ENCODE results near the gene STRIT1.
"Not testable (repeated sequence)": the region's sequence is repeated elsewhere in the genome, so short reads cannot be mapped to it uniquely, and the experiment has no call there.

The STRIT1 gene

GRCh38 chr3:155262855-155263254 lies 30.6 kb downstream of the STRIT1 start:
- not testable (repeated sequence) for DNase-seq

GRCh38 chr3:155262295-155262694 lies 31.2 kb downstream of the STRIT1 start:
- no peak for DNase-seq

GRCh38 chr3:155254445-155254844 lies 39.0 kb downstream of the STRIT1 start:
- no peak for DNase-seq

DNA sequence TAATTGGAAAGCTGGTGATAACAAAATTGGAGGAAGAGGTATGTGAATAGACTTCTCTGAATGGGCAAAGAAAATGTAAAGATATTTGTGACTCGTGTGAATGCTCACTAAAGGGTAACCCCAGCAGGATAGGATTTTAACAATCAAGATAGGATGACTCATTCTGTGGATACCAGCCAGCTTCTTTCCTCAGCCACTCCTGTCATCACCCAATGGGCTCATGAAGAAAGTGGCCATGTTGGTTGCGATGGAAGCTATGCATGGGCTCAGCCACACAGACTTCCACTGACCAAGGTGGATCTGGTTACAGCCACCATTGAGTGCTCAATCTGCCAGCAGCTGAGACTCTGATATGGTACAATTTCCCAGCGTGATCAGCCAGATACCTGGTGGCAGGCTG lies 40.9 kb downstream of the STRIT1 start:
- DNase-seq, result no peak

DNA sequence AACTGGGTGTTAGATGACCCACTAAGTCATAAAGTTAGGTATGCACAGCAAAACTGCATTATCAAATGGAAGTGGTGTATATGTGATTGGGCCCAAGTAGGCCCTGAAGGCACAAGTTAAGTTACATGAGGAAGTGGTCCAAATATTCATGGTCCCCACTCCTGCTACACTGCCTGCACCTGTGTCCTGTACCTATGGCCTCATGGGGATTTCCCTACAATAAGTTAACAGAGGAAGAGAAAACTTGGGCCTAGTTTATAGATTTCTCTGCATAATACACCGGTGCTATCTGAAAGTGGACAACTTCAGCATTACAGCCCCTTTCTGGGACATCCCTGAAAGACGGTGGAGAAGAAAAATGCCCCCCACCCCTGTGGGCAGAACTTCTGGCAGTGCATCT lies 41.5 kb downstream of the STRIT1 start:
- no peak for DNase-seq

DNA sequence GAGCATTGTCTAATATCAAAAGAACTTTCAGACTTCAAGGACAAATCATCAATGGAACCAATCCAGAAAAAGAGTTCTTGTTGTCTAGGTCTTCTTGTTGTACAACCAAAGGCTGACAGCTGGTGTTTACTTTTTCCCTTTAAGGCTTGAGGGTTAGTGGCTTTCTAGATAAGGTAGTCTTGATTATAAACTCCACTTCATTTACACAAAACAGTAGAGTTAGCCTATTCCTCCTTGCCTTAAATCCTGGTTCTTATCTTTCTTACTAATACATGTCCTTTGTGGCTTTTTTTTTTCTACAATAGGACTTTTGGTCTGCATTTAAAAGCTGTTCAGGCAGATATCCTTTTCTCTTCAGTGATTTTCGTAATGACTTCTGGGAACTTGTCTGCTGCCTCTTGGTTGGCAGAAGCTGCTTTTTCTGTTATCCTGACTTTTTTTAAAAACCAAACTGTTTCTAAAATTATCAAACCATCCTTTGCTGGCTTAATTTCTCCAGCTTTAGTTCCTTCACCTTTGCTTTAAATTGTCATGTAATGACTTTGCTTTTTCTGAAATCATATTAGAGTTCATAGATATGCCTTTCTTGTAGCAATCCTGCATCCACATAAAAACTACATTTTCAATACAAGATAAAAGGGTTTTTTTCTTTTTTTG lies 44.8 kb downstream of the STRIT1 start:
- DNase-seq, result no peak

- no peak for DNase-seq
These were observed 48.8 kb downstream of the STRIT1 start for GRCh38 chr3:155244699-155245098.

GRCh38 chr3:155244216-155244615 lies 49.3 kb downstream of the STRIT1 start:
- DNase-seq, result no peak

DNA sequence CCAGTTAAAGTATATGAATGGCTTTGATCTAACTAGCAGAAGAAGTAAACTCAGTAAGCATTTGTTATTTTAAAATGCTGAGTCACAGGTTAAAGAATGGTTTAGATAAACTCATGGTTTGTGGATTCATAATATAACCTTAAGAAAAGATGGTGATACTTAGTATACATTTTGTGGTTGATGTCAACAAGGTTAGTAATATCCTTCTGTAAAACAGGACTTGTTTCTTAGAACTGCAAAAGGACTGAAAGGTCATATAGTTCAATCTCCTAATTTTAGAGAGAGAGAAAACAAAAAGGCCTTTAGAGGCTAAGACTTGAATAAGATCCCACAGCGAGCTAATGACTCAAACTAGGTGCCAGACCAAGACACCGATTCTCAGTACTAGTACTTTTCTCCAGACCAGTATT lies 50.0 kb downstream of the STRIT1 start:
- DNase-seq, result no peak

DNA sequence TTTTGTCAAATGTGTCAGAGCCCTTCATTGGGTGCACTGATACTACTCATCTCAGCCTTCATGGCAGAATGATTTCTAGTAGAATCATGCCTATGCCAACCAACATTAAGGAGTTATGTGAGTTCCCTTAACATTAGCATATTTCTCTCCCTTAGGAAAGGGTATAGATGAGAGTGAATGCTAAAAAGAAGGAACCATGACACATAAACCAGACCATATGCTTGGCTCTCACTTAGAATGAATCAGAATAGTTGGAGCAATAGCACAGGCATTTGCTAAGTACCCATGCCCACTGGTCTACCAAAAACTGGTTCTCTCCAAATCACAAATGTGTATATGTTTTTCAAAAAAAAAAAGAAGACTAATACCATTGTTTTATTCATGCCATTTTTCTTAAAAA lies 51.1 kb downstream of the STRIT1 start:
- DNase-seq, result no peak

DNA sequence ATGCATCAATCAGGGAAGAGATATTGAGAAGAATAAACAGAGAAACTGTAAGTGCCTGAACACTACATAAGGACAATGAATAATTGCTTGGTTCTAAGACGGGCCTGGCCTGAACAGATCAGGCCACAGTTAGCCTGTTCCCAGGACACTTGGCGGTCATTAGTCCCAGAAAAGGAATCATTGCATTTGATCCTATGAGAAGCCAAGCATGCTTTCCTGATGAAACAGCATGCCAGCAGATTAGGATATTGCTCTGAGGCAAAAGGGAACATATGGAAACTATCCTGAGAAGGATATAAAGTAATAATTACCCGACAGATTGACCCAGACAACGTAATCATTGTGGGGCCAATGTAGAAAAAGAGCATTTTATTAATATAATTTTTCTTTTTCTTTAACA lies 51.9 kb downstream of the STRIT1 start:
- DNase-seq, result no peak

Measured in activated CD4-positive, alpha-beta T cell treated with anti-CD3 and anti-CD28 coated beads, Interleukin-10, Interleukin-2, amounts not matched to agents 100 ng/mL and 50 ng/mL, durations not matched to agents 16 hours and 8 hours (primary cell).